Tibial artery (tissue), 4 donors: ENCODE data around the gene POLR2H.

ENCODE experiments used
- DNase-seq, 2 donors: peaks; one replicate each; pipeline ENCODE4 v3.0.0-alpha.2; 2019
- H3K27ac ChIP-seq, 2 donors: fragments of 200-600 bp; sonication (generic) in 1 of 2; 1 replicate in 1 of 2; 2 replicates in 1 of 2; pipeline ENCODE4 v1.5.1; 2018 to 2019; ENCODE audit warnings: mild to moderate bottlenecking in 1 of 2
- H3K27me3 ChIP-seq, 2 donors: fragments of 200-600 bp; sonication (generic) in 1 of 2; one replicate each; pipeline versions ENCODE4 v1.5.1 to v1.6.0; 2016 to 2019
- H3K36me3 ChIP-seq, 3 donors: fragments of 200-600 bp; sonication (generic) in 2 of 3; one replicate each; pipeline ENCODE4 v1.5.1; 2016 to 2019; ENCODE audit warnings: mild to moderate bottlenecking in 2 of 3
- H3K4me1 ChIP-seq, 4 donors: fragments of 200-600 bp; sonication (generic) in 2 of 4; 1 replicate in 3 of 4; 2 replicates in 1 of 4; pipeline ENCODE4 v1.5.1; 2016 to 2019
- H3K4me3 ChIP-seq, 2 donors: fragments of 200-600 bp; sonication (generic) in 1 of 2; 1 replicate in 1 of 2; 2 replicates in 1 of 2; pipeline ENCODE4 v1.5.1; 2018 to 2019; ENCODE audit warnings: mild to moderate bottlenecking in 2 of 2
- H3K9me3 ChIP-seq, 3 donors: fragments of 200-600 bp; sonication (generic) in 1 of 3; one replicate each; pipeline ENCODE4 v1.5.1; 2016 to 2019
- CTCF ChIP-seq, 2 experiments: fragments of 200-600 bp in 1 of 2; fragments of 450-650 bp in 1 of 2; IDR thresholded peaks; one replicate each; pipeline ENCODE4 v1.5.1; 2017 to 2019; ENCODE audit warnings: antibody characterized with exemption in 2 of 2, mild to moderate bottlenecking in 1 of 2, moderate library complexity in 1 of 2
- intact Hi-C: fragments of 100-400 bp; cut with DNase I; formaldehyde crosslinking; loops from one replicate; pipeline ENCODE4 v1.15.0; 2023; ENCODE audit warnings: low total_unique reads

The POLR2H gene

DNA sequence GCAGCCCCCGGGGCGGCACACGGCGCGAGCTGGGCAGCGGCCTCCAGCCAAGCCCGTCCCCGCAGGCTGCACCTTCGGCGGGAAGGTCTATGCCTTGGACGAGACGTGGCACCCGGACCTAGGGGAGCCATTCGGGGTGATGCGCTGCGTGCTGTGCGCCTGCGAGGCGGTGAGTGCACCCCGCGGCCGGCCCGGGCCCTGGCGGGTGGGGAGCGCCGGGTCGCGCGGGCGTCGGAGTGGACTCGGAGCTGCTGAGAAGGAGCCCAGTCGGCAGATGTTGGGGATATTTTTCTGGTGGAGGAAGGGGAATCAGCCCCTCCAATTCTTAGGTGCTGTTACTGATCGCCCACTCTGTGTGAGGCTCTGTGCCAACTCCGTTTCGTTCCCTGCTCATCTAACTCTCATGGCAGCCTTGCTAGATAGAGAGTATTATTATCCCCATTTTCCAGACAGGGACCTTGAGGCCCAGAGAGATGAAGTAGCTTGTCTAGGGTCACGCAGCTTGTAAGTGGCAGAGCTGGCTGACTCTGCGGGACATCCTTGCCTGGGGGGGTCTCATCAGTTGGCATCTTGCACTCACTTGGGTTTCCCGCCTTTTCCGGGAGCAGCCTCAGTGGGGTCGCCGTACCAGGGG is 19.2 kb downstream of the POLR2H start:
- H3K4me3 ChIP-seq = peak overlapping the region; percentile 58 to 69
- H3K9me3 ChIP-seq = no peaks in the 10 kb centered on the region
- no peak for DNase-seq
- intact Hi-C loops = no loop called here
- H3K36me3 ChIP-seq = peaks cover 0 to 3% (median under 1%) of the 10 kb centered on the region in 3 donors
- H3K27ac ChIP-seq = peak overlapping the region; percentile 61 to 72
- no peak for TF ChIP-seq CTCF (IDR thresholded peaks at IDR 0.05)
- peaks cover 0 to 3% of the 10 kb centered on the region in 2 donors for H3K27me3 ChIP-seq
- peaks cover 0 to 21% (median 16%) of the 10 kb centered on the region in 4 donors for H3K4me1 ChIP-seq

DNA sequence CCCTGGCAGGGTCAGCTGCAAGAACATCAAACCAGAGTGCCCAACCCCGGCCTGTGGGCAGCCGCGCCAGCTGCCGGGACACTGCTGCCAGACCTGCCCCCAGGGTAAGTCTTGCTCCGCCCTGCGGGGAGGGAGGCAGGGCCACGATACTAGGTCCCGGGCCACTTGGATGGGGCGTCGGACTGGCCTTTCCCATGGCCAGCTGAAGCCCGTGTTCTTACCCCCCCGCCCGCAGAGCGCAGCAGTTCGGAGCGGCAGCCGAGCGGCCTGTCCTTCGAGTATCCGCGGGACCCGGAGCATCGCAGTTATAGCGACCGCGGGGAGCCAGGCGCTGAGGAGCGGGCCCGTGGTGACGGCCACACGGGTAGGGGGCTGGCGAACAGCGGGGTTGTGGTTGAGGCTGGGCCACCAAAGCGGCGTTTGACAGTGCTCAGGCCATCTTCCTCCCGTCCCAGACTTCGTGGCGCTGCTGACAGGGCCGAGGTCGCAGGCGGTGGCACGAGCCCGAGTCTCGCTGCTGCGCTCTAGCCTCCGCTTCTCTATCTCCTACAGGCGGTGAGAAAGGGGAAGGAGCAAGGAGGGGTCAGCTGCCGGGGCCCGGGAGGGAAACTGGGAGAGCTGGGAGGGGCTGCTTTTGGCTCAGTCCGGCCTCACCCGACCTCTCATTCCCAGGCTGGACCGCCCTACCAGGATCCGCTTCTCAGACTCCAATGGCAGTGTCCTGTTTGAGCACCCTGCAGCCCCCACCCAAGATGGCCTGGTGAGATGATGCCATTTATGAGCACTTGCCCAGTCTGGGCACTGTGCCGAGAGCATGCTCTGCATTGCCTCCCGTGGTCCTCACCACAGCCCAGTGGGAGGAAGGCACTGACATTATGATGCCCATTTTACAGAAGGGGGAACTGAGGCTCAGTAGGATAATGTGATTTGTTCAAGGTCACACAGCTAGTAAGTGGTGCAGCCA is 20.0 kb downstream of the POLR2H start:
- DNase-seq = peak; percentile 51 to 83
- no peak for TF ChIP-seq CTCF (IDR thresholded peaks at IDR 0.05)
- intact Hi-C loops = no loop called here
- peak overlapping the region; percentile 58 to 69 for H3K4me3 ChIP-seq
- H3K4me1 ChIP-seq = peaks cover 0 to 21% (median 16%) of the 10 kb centered on the region in 4 donors
- peaks cover 0 to 9% (median 3%) of the 10 kb centered on the region in 3 donors for H3K36me3 ChIP-seq
- H3K9me3 ChIP-seq = no peaks in the 10 kb centered on the region
- H3K27ac ChIP-seq = peak overlapping the region; percentile 33 to 61
- H3K27me3 ChIP-seq = peaks cover 0 to 3% of the 10 kb centered on the region in 2 donors

DNA sequence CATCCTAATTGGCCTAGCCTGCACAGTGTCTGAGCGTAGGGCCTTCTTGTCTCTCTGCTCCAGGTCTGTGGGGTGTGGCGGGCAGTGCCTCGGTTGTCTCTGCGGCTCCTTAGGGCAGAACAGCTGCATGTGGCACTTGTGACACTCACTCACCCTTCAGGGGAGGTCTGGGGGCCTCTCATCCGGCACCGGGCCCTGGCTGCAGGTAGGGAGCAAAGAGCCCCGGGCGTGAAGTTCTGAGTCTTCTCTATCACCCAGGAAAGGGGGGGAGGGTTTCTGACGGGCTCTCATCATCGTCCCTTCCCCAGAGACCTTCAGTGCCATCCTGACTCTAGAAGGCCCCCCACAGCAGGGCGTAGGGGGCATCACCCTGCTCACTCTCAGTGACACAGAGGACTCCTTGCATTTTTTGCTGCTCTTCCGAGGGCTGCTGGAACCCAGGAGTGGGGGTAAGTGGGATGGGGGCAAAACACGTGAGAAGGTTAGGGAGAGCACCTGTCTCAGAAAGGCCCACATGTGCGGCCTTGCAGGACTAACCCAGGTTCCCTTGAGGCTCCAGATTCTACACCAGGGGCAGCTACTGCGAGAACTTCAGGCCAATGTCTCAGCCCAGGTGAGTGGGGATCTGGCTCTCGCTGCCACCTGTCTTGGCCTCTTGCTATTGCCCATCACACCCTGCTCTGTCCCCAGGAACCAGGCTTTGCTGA is 21.0 kb downstream of the POLR2H start:
- Histone ChIP-seq H3K4me3 (no peak overlapping the region), H3K36me3 (peaks cover 0 to 16% (median 9%) of the 10 kb centered on the region in 3 donors), H3K27ac (no peak overlapping the region), H3K4me1 (peaks cover 0 to 21% (median 16%) of the 10 kb centered on the region in 4 donors), H3K9me3 (no peaks in the 10 kb centered on the region), H3K27me3 (peaks cover 0 to 3% of the 10 kb centered on the region in 2 donors)
- intact Hi-C loops = no loop called here
- peak in 1 of 2 donors; percentile 38 for DNase-seq
- no peak for TF ChIP-seq CTCF (IDR thresholded peaks at IDR 0.05)

GRCh38 chr3:184383033-184383740 is 21.7 kb downstream of the POLR2H start:
- Histone ChIP-seq H3K9me3 (no peaks in the 10 kb centered on the region), H3K4me1 (peaks cover 0 to 21% (median 16%) of the 10 kb centered on the region in 4 donors), H3K27me3 (peaks cover 0 to under 1% of the 10 kb centered on the region in 2 donors), H3K36me3 (peaks cover 0 to 16% (median 14%) of the 10 kb centered on the region in 3 donors), H3K27ac (no peak overlapping the region), H3K4me3 (no peak overlapping the region)
- no peak for TF ChIP-seq CTCF (IDR thresholded peaks at IDR 0.05)
- peak in 1 of 2 donors; percentile 47 for DNase-seq
- intact Hi-C loops = no loop called here

- no peak for DNase-seq
- Histone ChIP-seq H3K27me3 (no peaks in the 10 kb centered on the region), H3K9me3 (no peaks in the 10 kb centered on the region), H3K36me3 (peaks cover 0 to 20% (median 20%) of the 10 kb centered on the region in 3 donors), H3K4me1 (peaks cover 0 to 20% (median 15%) of the 10 kb centered on the region in 4 donors), H3K27ac (no peak overlapping the region), H3K4me3 (no peak overlapping the region)
- TF ChIP-seq CTCF (IDR thresholded peaks at IDR 0.05) = no peak
- intact Hi-C loops = no loop called here
These were observed 22.8 kb downstream of the POLR2H start for GRCh38 chr3:184384342-184384741.
